ENCODE data around the gene LARGE2.

LARGE2 gene

DNA sequence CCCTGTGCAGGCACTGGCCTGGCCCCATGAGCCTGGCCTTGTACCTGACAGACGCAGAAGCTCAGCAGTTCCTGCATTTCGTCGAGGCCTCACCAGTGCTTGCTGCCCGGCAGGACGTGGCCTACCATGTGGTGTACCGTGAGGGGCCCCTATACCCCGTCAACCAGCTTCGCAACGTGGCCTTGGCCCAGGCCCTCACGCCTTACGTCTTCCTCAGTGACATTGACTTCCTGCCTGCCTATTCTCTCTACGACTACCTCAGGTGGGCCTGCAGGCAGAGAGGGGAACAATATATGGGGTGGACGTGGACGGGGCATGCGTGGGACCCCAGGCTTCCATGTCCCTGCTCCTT lies 4.9 kb downstream of the LARGE2 start:
- Histone ChIP-seq H3K9me3 (no peaks in the 10 kb centered on the region), H3K4me1 (ENCODE audit: control insufficient read depth in 1 of 2, insufficient read depth in 1 of 2, low read depth in 1 of 2, low read length in 1 of 2) (peaks cover 28 to 46% of the 10 kb centered on the region in 2 experiments), H3K4me3 (ENCODE audit: low read depth in 1 of 2, low read length in 1 of 2) (no peak overlapping the region), H3K36me3 (peaks cover 19% of the 10 kb centered on the region), H3K27ac (no peak overlapping the region), H3K27me3 (peaks cover 38% of the 10 kb centered on the region)
- TF ChIP-seq CTCF (IDR thresholded peaks at IDR 0.05), result no peak

DNA sequence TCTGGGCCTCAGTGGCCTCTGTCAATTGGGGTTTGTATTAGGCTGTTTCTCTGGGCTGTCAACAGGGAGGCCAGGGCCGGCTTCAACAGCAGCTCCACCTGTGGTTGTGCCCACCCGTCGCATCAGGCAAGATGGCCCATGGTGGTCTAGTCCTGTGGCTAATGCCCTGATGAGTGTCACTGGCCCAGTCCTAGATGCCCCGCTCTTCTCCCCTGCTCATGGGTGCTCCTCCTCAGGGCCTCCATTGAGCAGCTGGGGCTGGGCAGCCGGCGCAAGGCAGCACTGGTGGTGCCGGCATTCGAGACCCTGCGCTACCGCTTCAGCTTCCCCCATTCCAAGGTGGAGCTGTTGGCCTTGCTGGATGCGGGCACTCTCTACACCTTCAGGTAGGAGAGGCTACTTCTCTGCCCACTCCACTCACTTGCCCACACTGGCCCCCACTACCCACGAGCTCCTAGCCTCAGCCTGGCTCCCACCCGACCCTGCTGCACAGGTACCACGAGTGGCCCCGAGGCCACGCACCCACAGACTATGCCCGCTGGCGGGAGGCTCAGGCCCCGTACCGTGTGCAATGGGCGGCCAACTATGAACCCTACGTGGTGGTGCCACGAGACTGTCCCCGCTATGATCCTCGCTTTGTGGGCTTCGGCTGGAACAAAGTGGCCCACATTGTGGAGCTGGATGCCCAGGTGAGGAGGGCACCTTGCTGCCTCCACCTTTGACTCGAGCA lies 5.4 kb downstream of the LARGE2 start:
- H3K4me3 ChIP-seq (ENCODE audit: low read depth in 1 of 2, low read length in 1 of 2), result no peak overlapping the region
- TF ChIP-seq CTCF (IDR thresholded peaks at IDR 0.05), result no peak
- H3K27me3 ChIP-seq, result peaks cover 33% of the 10 kb centered on the region
- H3K27ac ChIP-seq, result no peak overlapping the region
- no peaks in the 10 kb centered on the region for H3K9me3 ChIP-seq
- peaks cover 22 to 40% of the 10 kb centered on the region in 2 experiments for H3K4me1 ChIP-seq (ENCODE audit: control insufficient read depth in 1 of 2, insufficient read depth in 1 of 2, low read depth in 1 of 2, low read length in 1 of 2)
- H3K36me3 ChIP-seq, result peaks cover 24% of the 10 kb centered on the region

- Histone ChIP-seq H3K36me3 (peaks cover 32% of the 10 kb centered on the region), H3K4me3 (ENCODE audit: low read depth in 1 of 2, low read length in 1 of 2) (no peak overlapping the region), H3K4me1 (ENCODE audit: control insufficient read depth in 1 of 2, insufficient read depth in 1 of 2, low read depth in 1 of 2, low read length in 1 of 2) (peaks cover 16 to 41% of the 10 kb centered on the region in 2 experiments), H3K27me3 (peaks cover 25% of the 10 kb centered on the region), H3K27ac (no peak overlapping the region), H3K9me3 (no peaks in the 10 kb centered on the region)
- TF ChIP-seq CTCF (IDR thresholded peaks at IDR 0.05), result no peak
These were observed 6.2 kb downstream of the LARGE2 start for GRCh38 chr11:45928535-45929215.

DNA sequence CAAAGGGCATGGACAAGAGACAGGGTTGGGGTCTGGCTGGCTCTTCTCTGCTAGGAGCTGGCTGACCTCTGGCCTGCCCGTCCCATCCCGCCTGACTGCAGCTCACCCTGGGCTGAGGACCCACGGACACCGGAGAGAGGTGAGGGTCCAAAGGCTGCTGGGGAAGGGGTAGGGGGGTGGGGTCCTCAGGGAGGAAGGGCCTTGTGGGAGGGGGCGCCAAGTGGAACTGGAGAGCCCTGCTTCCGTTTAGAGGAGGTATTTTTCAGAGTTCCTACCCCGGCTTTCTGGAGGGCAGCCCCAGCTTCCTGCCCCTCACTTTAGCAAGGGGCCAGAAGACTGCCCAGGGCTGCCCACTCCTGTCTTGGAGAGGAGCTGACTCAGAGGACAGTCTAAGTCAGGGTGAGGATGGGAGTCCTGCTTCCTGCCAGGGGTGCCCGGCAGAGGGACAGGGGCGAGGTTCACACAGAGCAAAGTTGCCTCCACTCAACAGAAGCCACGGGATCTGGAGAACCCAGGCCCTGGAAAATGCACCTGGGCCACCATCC lies 7.1 kb downstream of the LARGE2 start:
- Histone ChIP-seq H3K9me3 (no peaks in the 10 kb centered on the region), H3K4me3 (ENCODE audit: low read depth in 1 of 2, low read length in 1 of 2) (no peak overlapping the region), H3K27me3 (peaks cover 16% of the 10 kb centered on the region), H3K27ac (peak overlapping the region; percentile 52), H3K36me3 (peaks cover 41% of the 10 kb centered on the region), H3K4me1 (ENCODE audit: control insufficient read depth in 1 of 2, insufficient read depth in 1 of 2, low read depth in 1 of 2, low read length in 1 of 2) (peaks cover 16 to 41% of the 10 kb centered on the region in 2 experiments)
- TF ChIP-seq CTCF (IDR thresholded peaks at IDR 0.05), result no peak

GRCh38 chr11:45930031-45930794 lies 7.8 kb downstream of the LARGE2 start:
- no peak overlapping the region for H3K4me3 ChIP-seq (ENCODE audit: low read depth in 1 of 2, low read length in 1 of 2)
- H3K36me3 ChIP-seq, result peaks cover 48% of the 10 kb centered on the region
- H3K4me1 ChIP-seq (ENCODE audit: control insufficient read depth in 1 of 2, insufficient read depth in 1 of 2, low read depth in 1 of 2, low read length in 1 of 2), result peaks cover 16 to 41% of the 10 kb centered on the region in 2 experiments
- H3K27ac ChIP-seq, result peak overlapping the region; percentile 52
- peaks cover 9% of the 10 kb centered on the region for H3K27me3 ChIP-seq
- no peaks in the 10 kb centered on the region for H3K9me3 ChIP-seq
- TF ChIP-seq CTCF (IDR thresholded peaks at IDR 0.05), result no peak

All from neutrophil (primary cell).